IPS-15b (cell line): Measurements from ENCODE around the gene SCUBE2.
"Not testable (repeated sequence)": the region's sequence is repeated elsewhere in the genome, so short reads cannot be mapped to it uniquely, and the experiment has no call there.

ENCODE experiments used
- H3K27me3 ChIP-seq: one replicate; pipeline ENCODE4 v1.6.1; 2013; ENCODE audit warnings: low read length; ENCODE audit not compliant: control insufficient read depth, insufficient read depth
- H3K36me3 ChIP-seq: one replicate; pipeline ENCODE4 v1.6.1; 2013; ENCODE audit warnings: low read length; ENCODE audit not compliant: control insufficient read depth, insufficient read depth
- H3K4me1 ChIP-seq: one replicate; pipeline ENCODE4 v1.6.1; 2013; ENCODE audit warnings: mild to moderate bottlenecking, low read length; ENCODE audit not compliant: control insufficient read depth, insufficient read depth
- H3K4me3 ChIP-seq: one replicate; pipeline ENCODE4 v1.5.1; 2013; ENCODE audit warnings: low read depth, low read length
- H3K9ac ChIP-seq: one replicate; pipeline ENCODE4 v1.6.1; 2013; ENCODE audit warnings: low read depth, mild to moderate bottlenecking, low read length
- H3K9me3 ChIP-seq: one replicate; pipeline ENCODE4 v1.6.1; 2013; ENCODE audit warnings: mild to moderate bottlenecking, low read length; ENCODE audit not compliant: control insufficient read depth, insufficient read depth

SCUBE2 gene

DNA sequence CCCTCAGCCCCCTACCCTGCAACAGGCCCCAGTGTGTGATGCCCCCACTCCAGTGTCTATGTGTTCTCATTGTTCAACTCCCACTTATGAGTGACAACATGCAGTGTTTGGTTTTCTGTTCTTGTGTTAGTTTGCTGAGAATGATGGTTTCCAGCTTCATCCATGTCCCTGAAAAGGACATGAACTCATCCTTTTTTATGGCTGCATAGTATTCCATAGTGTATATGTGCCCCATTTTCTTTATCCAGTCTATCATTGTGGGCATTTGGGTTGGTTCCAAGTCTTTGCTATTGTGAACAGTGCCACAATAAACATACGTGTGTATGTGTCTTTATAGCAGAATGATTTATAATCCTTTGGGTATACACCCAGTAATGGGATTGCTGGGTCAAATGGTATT, 81.9 kb downstream of the SCUBE2 start:
- not testable (repeated sequence) for H3K9ac ChIP-seq, H3K4me1 ChIP-seq, H3K36me3 ChIP-seq, H3K4me3 ChIP-seq, H3K9me3 ChIP-seq
- H3K27me3 ChIP-seq, result peaks cover 26% of the 10 kb centered on the region

GRCh38 chr11:9008661-9009060, 82.7 kb downstream of the SCUBE2 start:
- Histone ChIP-seq H3K9me3 (no peaks in the 10 kb centered on the region), H3K4me1 (no peaks in the 10 kb centered on the region), H3K4me3 (no peak overlapping the region), H3K27me3 (peaks cover 30% of the 10 kb centered on the region), H3K36me3 (no peaks in the 10 kb centered on the region), H3K9ac (no peak overlapping the region)

DNA sequence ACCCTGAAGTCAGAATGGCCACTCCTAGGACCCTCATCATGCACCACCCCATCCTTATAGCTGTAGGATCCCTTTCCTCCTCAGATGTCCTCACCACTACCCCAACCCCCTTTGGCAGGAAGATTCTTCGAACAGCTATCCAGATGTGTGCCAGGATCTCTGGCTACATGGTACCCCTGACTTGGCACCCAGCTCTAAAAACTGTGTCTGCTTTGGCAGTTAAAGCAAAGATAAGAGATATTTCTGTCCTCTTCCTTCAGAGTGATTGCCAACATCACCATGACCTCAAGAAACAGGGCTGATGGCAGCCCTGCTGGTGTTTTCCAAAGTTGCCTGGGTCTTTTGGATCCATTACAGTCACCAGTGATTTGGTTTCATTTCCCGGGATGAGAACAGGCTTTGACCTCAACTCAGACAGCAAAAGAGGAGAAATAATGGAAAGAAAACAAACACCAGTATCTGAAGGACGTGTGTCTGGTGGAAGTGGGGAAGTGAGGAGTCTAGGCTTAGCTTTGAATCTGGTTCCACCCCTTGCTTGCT, 83.3 kb downstream of the SCUBE2 start:
- H3K9ac ChIP-seq, result no peak overlapping the region
- peaks cover 36% of the 10 kb centered on the region for H3K27me3 ChIP-seq
- no peaks in the 10 kb centered on the region for H3K36me3 ChIP-seq
- no peaks in the 10 kb centered on the region for H3K9me3 ChIP-seq
- peaks cover under 1% of the 10 kb centered on the region for H3K4me1 ChIP-seq
- no peak overlapping the region for H3K4me3 ChIP-seq

GRCh38 chr11:9005087-9005486, 86.3 kb downstream of the SCUBE2 start:
- Histone ChIP-seq H3K4me1 (peaks cover 2% of the 10 kb centered on the region), H3K36me3 (no peaks in the 10 kb centered on the region), H3K9ac (no peak overlapping the region), H3K9me3 (no peaks in the 10 kb centered on the region), H3K27me3 (peaks cover 57% of the 10 kb centered on the region), H3K4me3 (no peak overlapping the region)

GRCh38 chr11:9004183-9004926, 87.0 kb downstream of the SCUBE2 start:
- H3K9me3 ChIP-seq, result no peaks in the 10 kb centered on the region
- peaks cover 57% of the 10 kb centered on the region for H3K27me3 ChIP-seq
- peak overlapping the region; percentile 58 for H3K4me3 ChIP-seq

GRCh38 chr11:9003573-9004182, 87.7 kb downstream of the SCUBE2 start, which contains the start of gene NRIP3:
Gene NRIP3, minus strand, starts transcription at chr11:9004001. Its CDS starts 66 bp downstream, at chr11:9003935.
- peaks cover 57% of the 10 kb centered on the region for H3K27me3 ChIP-seq
- peak within 1 kb of the TSS; percentile 58 for H3K4me3 ChIP-seq
- H3K9ac ChIP-seq, result no peak within 1 kb of the TSS

More at GRCh38 chr11:9004183-9004926, 87.0 kb downstream of the SCUBE2 start:
- Histone ChIP-seq H3K36me3 (no peaks in the 10 kb centered on the region), H3K4me1 (peaks cover 2% of the 10 kb centered on the region), H3K9ac (no peak overlapping the region)

GRCh38 chr11:9002920-9003572, 88.4 kb downstream of the SCUBE2 start:
- H3K36me3 ChIP-seq, result no peaks in the 10 kb centered on the region
- H3K27me3 ChIP-seq, result peaks cover 57% of the 10 kb centered on the region
- H3K4me3 ChIP-seq, result peak overlapping the region; percentile 58
- peaks cover 2% of the 10 kb centered on the region for H3K4me1 ChIP-seq
- no peak overlapping the region for H3K9ac ChIP-seq
- H3K9me3 ChIP-seq, result no peaks in the 10 kb centered on the region

More at GRCh38 chr11:9003573-9004182, 87.7 kb downstream of the SCUBE2 start, which contains the start of gene NRIP3:
- H3K36me3 ChIP-seq, result no peaks in the 10 kb centered on the region
- peaks cover 2% of the 10 kb centered on the region for H3K4me1 ChIP-seq
- no peaks in the 10 kb centered on the region for H3K9me3 ChIP-seq

DNA sequence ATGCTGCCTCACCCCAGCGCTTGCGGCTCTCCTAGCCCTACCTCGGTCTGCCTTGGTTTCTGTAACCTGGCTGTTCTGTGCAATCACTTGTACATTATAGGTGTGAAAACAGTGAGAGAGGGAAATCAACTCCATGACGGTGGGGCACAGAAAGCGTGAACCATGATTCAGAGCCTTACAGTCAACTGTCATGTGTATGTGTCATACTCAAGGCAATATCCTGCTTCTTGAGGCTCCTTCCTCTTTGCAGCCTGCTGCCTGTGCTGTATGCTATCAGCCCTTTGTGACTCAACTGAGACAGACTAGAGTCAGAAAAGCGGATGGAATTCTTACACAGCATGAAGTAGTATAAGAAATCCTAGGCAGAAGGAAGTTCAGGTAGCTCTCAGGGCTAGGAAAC, 89.7 kb downstream of the SCUBE2 start:
- H3K4me1 ChIP-seq, result peaks cover 2% of the 10 kb centered on the region
- H3K4me3 ChIP-seq, result no peak overlapping the region
- H3K27me3 ChIP-seq, result peaks cover 53% of the 10 kb centered on the region

DNA sequence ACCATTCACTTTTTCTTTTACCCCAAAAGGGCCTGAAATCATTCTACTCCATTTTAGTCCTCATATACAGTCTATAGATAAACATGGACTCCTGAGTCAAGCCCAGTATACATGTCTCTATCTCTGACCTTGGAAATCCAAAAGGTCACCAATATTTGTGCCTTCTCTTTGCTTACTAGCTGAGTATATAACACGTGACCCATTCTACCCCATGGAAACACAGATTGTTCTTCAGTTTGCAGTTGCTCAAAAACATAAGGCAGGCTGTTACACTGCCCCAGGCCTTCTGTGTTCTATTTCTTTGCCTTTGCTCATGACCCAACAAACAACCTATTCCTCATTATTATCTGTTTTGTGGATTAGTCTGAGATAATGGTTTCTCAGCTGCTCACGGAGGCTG, 93.4 kb downstream of the SCUBE2 start:
- Histone ChIP-seq H3K36me3 (no peaks in the 10 kb centered on the region), H3K4me3 (no peak overlapping the region), H3K9me3 (no peaks in the 10 kb centered on the region), H3K9ac (no peak overlapping the region), H3K4me1 (peaks cover under 1% of the 10 kb centered on the region), H3K27me3 (peaks cover 21% of the 10 kb centered on the region)

More for the DNA sequence above, 89.7 kb downstream of the SCUBE2 start:
- no peak overlapping the region for H3K9ac ChIP-seq
- H3K9me3 ChIP-seq, result no peaks in the 10 kb centered on the region
- no peaks in the 10 kb centered on the region for H3K36me3 ChIP-seq

DNA sequence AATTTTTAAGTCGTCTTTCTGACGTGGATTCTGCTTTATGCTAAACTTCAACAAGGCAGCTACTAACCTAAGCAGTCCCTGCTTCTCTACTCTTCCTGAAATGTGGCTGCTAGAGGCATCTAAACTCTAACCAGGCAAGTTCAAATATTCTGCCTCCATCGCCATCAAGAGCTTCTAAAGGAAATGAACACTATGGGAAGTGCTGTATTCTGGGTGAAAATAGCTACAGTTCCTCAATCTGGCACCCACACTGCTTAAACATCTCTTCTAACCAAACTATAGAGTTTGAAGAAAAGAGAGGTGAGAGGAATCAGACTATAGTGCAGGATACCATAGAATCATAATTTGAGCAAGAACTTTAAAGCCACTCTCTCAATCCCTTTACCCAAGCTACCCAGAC, 93.9 kb downstream of the SCUBE2 start:
- Histone ChIP-seq H3K9ac (no peak overlapping the region), H3K4me1 (no peaks in the 10 kb centered on the region), H3K9me3 (no peaks in the 10 kb centered on the region), H3K36me3 (no peaks in the 10 kb centered on the region), H3K4me3 (no peak overlapping the region), H3K27me3 (peaks cover 15% of the 10 kb centered on the region)

DNA sequence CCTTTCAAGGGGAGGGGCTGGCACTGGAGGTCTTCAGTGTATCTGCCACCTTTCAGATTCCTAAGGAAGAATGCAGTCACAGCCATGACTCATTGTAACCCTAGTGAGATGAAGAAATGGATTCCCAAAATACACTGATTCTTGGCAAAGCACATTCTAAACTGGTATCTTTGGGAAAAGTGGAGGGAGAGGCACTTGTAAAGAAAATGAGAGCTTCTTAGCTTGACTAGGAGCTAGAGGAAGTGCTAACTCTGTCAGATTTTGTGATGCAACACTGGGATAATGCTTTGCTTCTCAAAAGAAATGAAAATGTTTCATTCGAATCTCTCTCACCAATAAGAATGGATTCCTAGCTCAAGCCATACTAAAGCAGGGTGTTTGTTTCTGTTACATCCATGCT, 101.9 kb downstream of the SCUBE2 start:
- Histone ChIP-seq H3K4me3 (no peak overlapping the region), H3K36me3 (no peaks in the 10 kb centered on the region), H3K9me3 (no peaks in the 10 kb centered on the region), H3K4me1 (no peaks in the 10 kb centered on the region), H3K9ac (no peak overlapping the region), H3K27me3 (no peaks in the 10 kb centered on the region)
